ENCODE data around the gene HSPA12B.
A peak's percentile ranks its signal among the peaks of the same experiment; 100 is the strongest.
"Not testable (repeated sequence)": the region's sequence is repeated elsewhere in the genome, so short reads cannot be mapped to it uniquely, and the experiment has no call there.

The HSPA12B gene

DNA sequence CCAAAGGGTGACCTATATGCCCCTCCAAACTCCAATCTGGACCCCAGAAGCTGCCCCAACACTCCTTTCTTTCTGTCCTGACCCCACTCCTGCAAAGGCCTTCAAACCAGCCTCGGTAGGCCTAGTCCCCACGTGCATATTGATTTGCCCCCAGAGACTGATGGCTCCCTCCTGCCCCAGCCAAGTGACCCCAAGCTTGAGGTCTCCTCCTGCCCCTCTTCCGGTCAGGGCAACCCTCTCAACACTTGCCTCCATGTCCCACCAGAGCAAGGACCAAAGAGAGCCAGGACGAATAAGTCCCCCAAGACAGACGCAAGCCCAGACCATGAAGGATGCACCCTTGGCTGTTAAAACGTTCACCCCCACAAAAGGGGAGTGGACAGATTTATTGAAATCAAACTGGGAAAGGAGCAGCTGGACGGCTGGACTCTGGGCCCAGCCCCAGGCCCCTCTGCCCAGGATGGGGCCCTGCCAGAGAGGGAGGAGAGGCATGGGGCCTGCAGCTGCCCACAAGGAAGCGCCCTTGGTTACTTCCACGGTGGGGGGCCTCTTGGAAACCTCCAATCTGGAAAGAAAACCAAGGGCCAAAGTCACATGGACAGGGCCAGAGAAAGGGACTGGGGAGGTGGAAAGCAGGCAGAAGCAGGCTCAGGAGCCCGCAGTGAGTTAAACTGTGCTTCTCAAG lies 51.2 kb downstream of the HSPA12B start:
- no peak for FAIRE-seq
- DNase-seq (ENCODE audit: extremely low spot score, insufficient read length, low read depth): no peak

GRCh38 chr20:3784216-3784853 lies 51.9 kb downstream of the HSPA12B start:
- FAIRE-seq (no peak), DNase-seq (ENCODE audit: extremely low spot score, insufficient read length, low read depth) (no peak)

DNA sequence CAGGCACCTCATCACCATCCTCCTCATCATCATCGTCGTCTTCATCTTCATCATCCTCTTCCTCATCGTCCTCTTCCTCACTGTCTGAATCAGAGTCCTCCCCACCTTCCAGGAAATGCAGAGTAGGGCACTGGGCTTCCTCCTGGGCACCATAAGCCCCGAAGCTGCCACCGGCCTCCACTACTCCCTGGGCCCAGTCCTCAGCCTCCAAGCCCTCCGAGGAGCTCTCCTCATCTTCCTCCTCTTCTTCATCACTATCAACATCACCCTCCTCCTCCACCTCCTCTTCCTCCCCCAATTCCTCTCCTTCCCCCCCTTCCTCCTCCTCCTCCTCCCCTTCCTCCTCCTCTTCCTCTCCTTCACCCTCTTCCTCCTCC lies 52.4 kb downstream of the HSPA12B start:
- FAIRE-seq (no peak), DNase-seq (ENCODE audit: extremely low spot score, insufficient read length, low read depth) (no peak)

- DNase-seq (ENCODE audit: extremely low spot score, insufficient read length, low read depth) (no peak), FAIRE-seq (no peak)
Observed at GRCh38 chr20:3785240-3786125, 53.0 kb downstream of the HSPA12B start.

DNA sequence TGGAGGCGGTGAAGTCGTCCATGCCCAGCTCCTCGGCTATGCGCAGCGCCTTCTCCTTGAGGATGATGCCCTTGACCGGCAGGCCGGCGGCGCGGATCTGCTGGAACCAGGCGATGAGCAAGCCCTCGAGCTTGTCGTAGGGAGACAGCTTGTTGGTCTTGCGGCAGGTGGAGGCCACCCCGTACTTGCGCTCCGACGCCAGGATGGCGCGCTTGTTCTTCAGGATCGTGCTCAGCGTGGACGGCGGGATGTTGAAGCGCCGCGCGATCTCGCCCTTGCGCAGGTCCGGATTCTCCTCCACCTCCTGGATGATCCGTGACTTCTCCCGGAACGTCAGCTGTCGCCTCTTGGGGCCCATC lies 53.6 kb downstream of the HSPA12B start:
- no peak for FAIRE-seq

GRCh38 chr20:3786665-3787323 lies 54.3 kb downstream of the HSPA12B start, which contains the start of gene CENPB:
Gene CENPB (minus strand): TSS chr20:3786740. CDS start chr20:3786483, 257 bp downstream.
- DNase-seq (ENCODE audit: extremely low spot score, insufficient read length, low read depth): peak; percentile 90
- FAIRE-seq: peak; percentile 86

More for the DNA sequence above, 53.6 kb downstream of the HSPA12B start:
- no peak for DNase-seq (ENCODE audit: extremely low spot score, insufficient read length, low read depth)

DNA sequence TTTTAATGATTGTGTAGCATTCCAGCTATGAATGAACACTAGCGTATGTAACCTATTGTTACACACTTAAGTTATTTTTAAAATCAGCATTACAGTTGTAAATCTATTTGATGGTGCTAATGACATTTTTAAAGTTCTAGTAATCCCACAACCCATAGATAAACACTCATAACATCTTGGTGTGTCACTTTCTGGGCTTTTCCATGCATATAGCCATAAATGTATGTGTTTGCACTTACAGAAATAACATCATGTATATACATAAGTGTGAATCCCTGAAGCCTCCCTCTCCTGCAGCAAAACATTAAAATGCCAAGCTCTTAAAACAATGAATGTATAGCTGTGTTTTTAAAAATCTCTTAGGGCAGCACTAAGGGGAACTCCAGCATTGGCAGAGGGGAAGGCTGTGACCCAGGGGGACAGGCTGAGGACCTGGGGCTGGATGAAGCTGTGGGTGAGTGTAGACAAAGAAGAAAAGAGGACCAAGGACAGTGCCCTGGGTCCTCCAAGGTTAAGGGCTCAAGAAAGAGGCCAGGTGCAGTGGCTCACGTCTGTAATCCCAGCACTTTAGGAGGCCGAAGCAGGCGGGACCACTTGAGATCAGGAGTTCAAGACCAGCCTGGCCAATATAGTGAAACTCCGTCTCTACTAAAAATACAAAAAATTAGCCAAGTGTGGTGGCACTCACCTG lies 55.0 kb downstream of the HSPA12B start:
- FAIRE-seq (no peak), DNase-seq (ENCODE audit: extremely low spot score, insufficient read length, low read depth) (no peak)

DNA sequence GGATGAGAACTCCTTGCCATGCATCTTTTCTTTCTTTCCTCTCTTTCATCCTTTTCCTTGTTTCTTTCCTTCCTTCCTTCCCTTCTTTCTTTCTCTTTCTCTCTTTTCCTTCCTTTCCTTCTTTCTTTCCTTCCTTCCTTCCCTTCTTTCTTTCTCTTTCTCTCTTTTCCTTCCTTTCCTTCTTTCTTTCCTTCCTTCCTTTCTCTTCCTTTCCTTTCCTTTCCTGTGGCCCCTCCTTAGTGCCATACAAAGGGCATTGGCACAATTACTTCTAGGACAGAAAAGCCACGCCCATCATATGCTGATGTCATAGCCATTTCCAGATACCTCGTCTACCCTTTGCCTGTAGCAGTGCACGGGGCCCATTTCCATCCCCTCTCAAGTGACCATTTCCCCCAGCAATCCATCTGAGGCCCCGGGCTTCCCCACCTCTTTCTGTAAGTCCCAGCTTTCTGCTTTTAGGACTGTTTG lies 56.2 kb downstream of the HSPA12B start:
- FAIRE-seq (no peak), DNase-seq (ENCODE audit: extremely low spot score, insufficient read length, low read depth) (no peak)

DNA sequence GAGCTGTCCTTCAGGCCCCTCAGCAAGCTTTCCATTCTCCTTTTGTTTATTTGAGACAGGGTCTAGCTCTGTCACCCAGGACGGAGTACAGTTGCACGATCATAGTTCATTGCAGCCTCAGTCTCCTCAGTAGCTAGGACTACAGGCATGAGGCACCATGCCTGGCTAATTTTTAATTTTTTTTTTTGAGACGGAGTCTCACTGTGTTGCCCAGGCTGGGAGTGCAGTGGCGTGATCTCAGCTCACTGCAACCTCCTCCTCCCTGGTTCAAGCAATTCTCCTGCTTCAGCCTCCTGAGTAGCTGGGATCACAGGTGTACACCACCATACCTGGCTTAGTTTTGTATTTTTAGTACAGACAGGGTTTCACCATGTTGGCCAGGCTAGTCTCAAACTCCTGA lies 56.7 kb downstream of the HSPA12B start:
- not testable (repeated sequence) for FAIRE-seq; DNase-seq (ENCODE audit: extremely low spot score, insufficient read length, low read depth)

- DNase-seq (ENCODE audit: extremely low spot score, insufficient read length, low read depth); FAIRE-seq: not testable (repeated sequence)
Observed at GRCh38 chr20:3794168-3794567, 61.7 kb downstream of the HSPA12B start.

GRCh38 chr20:3794701-3795420 lies 62.4 kb downstream of the HSPA12B start:
- FAIRE-seq: no peak
- DNase-seq (ENCODE audit: extremely low spot score, insufficient read length, low read depth): no peak

- FAIRE-seq (peak; percentile 93), DNase-seq (ENCODE audit: extremely low spot score, insufficient read length, low read depth) (peak; percentile 81)
Observed at GRCh38 chr20:3795511-3796468, 63.3 kb downstream of the HSPA12B start, which contains the start of gene CDC25B. Gene CDC25B (plus strand): TSS chr20:3796310. CDS start chr20:3796532, 222 bp downstream.

DNA sequence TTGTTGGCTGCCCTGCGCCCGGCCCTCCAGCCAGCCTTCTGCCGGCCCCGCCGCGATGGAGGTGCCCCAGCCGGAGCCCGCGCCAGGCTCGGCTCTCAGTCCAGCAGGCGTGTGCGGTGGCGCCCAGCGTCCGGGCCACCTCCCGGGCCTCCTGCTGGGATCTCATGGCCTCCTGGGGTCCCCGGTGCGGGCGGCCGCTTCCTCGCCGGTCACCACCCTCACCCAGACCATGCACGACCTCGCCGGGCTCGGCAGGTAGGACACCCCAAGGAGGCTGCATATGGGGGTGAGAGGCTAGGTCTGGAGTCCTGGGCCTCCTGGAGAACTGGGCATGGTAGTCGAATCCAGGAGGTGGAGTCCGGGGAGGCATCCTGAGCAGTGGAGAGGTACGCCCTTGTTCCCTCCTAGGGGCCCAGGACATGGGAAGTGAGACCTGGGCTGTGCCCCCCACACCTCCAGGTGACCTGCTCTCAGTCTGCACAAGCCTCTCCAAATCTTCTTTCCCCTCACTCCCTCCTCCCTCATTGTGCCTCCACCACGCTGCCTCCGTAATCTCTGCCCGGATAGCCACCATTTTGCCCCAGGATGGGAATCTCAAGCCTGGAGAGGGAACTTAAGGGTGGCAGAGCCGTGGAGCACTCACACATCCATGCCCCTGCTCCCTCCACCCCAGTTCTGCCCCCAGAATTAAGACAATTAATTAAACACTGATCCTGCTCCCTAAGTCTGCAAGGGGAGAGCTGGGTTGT lies 64.2 kb downstream of the HSPA12B start:
- FAIRE-seq (no peak), DNase-seq (ENCODE audit: extremely low spot score, insufficient read length, low read depth) (no peak)

DNA sequence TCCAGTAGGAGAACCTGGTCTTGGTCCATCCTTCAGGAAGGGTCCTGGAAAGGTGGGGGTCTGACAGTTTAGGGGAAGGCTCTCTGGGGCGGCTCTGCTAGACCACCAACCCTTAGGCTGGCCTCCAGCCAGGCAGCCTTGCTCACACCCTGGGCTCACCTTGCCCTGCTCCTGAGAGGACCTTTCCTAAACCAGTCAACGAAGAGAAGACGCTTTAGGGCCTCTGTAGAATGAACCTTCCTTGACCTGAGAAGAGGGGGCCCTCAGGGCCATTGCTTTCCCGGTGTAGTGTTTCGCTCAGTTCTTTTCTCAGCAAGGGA lies 64.7 kb downstream of the HSPA12B start:
- no peak for DNase-seq (ENCODE audit: extremely low spot score, insufficient read length, low read depth)
- FAIRE-seq: no peak

GRCh38 chr20:3797592-3798372 lies 65.3 kb downstream of the HSPA12B start:
- peak; percentile 73 for FAIRE-seq
- DNase-seq (ENCODE audit: extremely low spot score, insufficient read length, low read depth): no peak

- DNase-seq (ENCODE audit: extremely low spot score, insufficient read length, low read depth) (no peak), FAIRE-seq (no peak)
Observed at GRCh38 chr20:3798373-3798768, 65.9 kb downstream of the HSPA12B start.

DNA sequence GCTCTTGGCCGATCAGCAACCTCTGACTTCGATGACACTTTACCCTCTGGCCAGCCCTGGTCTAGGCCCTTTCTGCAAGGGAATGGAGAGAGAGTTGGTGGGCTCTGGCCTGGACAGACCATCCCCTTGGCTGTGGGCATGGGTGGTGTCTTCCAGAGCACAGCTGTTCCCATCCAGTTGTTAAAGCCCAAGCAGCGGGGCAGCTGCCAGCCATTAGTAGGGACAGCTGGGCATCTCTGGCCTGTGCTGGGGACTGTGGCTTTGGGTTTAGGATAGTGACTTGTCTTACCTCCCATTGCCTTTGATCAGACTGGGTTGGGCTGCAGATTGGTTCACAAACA lies 66.4 kb downstream of the HSPA12B start:
- no peak for FAIRE-seq

More for the DNA sequence above, 66.4 kb downstream of the HSPA12B start:
- no peak for DNase-seq (ENCODE audit: extremely low spot score, insufficient read length, low read depth)
